Stimulated activated CD4-positive, alpha-beta T cell treated with anti-CD3 and anti-CD28 coated beads, Interleukin-1b, Interleukin-23, amount 100 ng/mL, for 1 hour (primary cell): ENCODE data around the gene SP1.
"Not testable (repeated sequence)": the region's sequence is repeated elsewhere in the genome, so short reads cannot be mapped to it uniquely, and the experiment has no call there.

Experiments used
- DNase-seq, 2 donors: peaks; one replicate each; pipeline ENCODE4 v3.0.0-alpha.2; 2020; ENCODE audit warnings: low read depth in 2 of 2

The SP1 gene

DNA sequence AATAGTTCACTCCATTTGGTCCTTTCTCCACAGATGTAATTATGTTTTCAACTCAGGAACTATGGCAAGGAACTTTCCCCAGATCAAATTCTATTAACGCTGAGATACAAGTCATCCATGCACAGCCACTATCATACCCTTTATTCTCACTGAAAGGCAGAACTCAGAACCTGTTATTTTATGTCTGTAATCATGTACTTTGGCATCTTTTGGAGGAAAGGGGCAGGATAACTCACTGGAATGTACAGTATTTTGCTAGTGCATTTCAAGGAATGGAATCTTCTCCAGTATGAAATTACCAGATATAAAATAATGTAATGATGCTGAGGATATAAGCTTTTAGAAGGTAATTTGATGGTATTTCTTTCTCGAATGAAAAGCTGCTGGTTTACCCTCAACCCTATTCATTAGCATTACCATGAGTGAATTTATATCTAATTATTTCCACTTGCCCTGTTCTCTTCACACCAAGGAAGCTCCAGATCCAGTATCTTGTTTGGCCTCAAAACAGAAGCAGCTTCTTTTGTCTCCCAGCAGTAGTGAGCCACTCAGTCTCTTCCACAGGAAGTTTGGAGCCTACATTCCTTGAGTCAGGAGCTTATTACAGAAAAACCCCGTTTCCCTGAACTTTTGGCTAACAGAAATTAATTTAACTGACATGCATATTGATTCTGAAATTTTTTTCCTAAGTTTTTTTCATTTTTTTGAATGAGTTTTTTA, 33.7 kb downstream of the SP1 start:
- DNase-seq: no peak

DNA sequence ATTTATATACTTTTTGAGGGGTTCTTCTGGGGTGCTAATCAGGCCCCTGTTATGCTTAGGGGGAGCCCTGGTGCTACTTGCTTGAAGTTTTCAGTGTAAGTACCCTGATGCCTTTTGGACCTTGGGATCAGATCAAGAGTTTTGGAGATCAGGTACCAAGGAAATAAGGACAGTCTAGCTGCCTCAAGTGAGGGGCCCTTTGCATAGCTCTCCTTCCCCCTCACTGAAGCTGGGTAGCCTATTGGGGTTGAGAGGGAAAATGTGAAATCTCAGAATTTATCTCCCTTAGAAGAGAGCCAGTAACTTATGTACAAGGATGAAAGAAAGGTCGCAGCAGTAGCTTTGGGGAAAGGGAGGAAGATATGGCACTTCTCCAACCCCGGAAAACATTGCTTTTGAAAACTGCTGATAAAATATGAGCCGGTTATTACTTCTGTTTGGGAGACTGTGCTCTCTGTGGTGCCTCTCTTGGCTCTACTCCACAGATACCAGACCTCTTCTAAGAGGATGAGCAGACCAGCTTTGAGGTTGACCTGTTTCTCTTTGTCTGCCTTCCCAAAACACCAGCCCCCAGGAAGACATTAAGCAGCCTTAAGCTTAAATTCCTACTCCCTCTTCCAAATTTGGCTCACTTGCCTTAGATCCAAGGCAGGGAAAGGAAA, 34.9 kb downstream of the SP1 start:
- DNase-seq: no peak

DNA sequence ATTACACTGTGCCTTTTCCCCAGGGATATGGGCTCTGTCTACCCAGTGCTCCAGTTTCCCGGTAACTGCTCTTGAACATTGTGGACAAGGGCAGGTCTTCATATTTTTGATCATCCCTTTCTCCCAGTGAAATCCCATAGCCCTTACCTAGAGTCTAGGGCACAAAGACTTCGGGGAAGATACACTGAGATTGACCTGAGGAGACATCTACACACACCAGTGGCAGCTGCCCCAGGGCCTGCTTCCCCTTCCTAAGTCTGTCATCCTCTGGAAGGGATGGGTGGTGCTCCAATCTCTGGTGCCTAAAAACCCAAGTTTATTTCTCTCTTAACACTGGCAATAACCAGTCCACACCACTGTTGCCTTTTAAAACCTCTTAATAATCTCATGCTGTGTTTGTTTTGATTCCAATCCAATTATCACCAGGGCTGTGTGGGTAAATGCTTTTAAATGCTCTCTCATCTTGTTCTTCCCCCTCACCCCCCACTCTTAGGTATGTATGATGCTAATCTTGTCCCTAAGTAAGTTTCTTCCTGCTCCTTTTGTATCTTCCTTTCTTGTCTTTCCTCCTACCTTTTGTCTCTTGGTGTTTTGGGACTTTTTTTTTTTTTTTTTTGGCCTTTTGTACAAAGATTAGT, 35.9 kb downstream of the SP1 start:
- not testable (repeated sequence) for DNase-seq

DNA sequence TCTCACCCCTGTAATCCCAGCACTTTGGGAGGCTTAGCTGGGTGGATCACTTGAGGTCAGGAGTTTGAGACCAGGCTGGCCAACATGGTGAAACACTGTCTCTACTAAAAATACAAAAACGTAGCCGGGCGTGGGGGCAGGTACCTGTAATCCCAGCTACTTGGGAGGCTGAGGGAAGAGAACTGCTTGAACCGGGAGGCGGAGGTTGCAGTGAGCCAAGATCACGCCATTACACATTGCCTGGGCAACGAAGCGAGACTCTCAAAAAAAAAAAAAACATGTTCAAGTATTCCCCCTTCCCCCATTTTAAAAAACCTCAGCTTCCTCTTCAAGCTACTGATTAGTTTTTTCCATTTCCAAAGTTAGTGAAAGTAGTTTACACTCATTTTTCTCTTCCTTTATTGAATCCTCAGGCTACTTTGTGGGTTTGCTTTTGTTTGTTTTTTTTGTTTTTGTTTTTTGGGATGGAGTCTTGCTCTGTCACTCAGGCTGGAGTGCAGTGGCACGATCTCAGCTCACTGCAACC, 37.4 kb downstream of the SP1 start:
- not testable (repeated sequence) for DNase-seq

DNA sequence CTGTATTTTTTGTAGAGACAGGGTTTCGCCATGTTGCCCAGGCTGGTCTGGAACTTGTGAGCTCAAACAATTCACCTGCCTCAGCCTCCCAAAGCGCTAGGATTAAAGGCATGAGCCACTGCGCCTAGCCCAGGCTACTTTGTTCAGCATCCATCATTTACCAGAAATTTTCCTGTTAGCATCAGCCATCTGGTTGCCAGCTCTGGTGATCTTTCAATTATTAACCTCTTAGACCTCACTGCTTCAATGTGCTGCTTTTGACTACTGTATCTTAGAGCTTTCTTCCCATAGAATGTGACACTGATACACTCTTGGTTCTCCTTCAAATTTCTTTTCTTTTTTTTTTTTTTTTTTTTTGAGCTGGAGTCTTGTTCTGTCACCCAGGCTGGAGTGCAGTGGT, 38.2 kb downstream of the SP1 start:
- no peak for DNase-seq

DNA sequence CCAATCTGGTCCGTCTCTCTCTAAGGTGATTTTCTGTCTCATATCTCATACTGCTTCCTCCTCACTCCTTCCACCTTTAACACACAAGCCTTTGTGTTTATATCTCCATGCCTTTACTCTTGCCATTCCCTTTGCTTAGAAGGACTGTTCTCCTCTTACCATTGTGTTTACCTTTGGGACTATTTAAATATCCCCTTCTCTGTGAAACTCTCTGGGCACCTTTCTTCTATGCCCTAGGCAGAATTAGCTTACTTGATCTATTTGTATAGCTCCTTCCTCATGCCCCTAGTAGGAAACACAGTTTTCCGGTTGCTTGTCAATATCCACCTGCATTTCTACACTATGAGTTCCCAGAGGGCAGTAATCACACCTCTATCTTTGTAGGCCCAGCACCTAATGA, 39.8 kb downstream of the SP1 start:
- DNase-seq: no peak

DNA sequence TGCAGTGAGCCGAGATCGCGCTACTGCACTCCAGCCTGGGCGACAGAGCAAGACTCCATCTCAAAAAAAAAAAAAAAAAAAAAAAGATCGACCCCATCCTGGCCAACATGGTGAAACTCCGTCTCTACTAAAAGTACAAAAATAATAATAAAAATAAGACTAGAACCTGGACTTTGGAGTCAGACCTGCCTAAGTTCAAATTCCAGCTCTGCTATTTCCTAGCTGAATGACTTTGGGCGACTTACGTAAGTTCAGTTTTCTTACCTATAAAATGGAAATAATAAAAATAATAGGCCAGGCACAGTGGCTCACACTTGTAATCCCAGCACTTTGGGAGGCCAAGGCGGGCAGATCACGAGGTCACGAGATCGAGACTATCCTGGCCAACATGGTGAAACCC, 42.3 kb downstream of the SP1 start:
- not testable (repeated sequence) for DNase-seq

DNA sequence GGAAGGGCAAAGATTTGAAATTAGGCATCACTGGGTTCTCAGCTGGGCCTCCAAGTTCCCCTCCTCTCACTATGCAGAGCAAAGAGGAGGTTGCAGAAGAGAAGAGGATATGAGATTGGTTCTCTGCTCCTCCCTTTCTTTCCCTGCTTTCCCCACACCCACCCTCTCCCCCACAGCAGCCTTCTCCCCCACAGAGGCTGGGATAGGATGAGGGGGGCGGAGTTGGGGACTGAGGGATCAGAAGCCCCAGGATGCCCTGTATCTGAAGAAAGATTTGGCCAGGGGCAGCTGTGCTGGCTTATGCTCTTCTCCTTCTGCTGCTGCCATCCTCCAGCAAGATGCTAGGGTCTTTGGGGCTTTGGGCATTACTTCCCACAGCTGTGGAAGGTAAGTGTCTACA, 43.6 kb downstream of the SP1 start, which contains the start of gene AMHR2:
Gene AMHR2, plus strand, starts transcription at position 259 of the 400 bp plus-strand sequence. Its CDS starts 80 bp downstream, at position 339.
- no peak for DNase-seq

DNA sequence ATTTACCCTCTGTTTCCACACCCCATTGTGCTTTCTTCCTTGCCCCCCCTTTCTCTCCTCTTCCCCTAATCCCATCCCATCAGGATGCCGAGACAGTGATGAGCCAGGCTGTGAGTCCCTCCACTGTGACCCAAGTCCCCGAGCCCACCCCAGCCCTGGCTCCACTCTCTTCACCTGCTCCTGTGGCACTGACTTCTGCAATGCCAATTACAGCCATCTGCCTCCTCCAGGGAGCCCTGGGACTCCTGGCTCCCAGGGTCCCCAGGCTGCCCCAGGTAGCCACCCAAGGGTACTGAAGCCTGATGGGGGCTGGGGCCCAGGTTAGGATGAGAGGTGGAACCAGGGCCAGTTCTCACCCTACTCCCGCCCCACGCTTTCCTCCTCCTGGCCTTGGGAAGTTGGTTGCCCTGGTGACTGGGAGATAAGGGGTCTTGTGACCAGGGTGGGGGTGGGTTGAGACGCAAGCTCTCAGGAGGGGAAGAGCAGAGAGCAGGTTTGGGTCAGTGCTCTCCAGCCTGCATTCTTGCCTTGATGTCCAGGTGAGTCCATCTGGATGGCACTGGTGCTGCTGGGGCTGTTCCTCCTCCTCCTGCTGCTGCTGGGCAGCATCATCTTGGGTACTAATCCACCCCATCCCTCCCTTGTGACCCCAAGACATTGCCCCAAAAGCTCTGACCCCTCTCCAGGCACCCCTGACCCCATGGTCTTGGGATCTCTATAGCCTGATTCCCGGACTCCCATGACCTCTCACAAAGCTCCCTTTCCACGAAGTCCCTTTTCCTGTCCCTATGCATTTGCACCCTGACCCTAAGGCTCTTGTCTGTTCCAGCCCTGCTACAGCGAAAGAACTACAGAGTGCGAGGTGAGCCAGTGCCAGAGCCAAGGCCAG, 44.9 kb downstream of the SP1 start:
- DNase-seq: no peak

DNA sequence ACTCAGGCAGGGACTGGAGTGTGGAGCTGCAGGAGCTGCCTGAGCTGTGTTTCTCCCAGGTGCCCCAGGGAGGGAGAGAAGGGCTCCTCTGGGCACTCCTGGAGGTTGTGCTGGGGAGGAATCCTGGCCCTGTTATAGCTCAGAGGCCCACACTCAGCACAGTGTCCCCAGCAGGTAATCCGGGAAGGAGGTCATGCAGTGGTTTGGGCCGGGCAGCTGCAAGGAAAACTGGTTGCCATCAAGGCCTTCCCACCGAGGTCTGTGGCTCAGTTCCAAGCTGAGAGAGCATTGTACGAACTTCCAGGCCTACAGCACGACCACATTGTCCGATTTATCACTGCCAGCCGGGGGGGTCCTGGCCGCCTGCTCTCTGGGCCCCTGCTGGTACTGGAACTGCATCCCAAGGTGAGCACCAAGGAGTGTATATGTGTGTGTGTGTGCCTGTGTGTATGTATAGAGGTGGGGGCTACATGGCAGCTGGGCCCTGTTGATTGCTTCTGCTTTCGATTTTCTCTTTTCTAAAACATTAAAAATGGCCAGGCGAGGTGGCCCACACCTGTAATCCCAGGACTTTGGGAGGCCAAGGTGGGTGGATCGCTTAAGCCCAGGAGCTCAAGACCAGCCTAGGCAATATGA, 45.7 kb downstream of the SP1 start:
- DNase-seq: no peak

DNA sequence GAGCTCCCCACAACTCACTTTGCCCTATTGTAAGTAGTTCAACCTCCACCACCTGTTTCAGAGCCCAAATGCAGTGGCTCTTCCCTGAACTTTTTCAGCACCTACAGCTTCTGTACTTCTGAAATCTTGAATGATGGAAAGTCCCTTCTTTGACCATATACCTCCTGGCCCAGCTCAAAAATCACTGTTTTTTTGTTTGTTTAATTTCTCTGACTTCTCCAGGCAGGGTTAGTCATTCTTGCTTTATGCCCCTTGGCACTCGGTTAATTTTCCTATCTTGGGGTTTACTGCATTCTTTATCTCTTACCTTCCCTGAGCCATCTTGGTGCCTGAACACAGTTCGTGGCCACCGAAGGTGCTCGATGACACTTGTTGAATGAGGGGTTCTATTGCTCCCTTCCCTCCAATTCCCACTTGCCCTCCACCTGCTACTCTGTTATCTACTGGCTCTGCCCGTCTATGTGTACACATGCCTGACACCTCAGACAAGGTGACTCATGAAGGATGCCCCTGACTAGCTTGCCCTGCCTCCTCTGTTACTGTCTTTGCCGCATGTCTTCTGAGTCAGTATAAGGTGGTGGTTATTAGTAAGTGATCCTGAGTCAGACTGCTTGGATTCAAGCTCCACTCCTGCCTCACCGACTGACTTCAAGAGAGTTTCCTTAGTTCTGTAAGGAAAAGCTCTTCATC, 48.1 kb downstream of the SP1 start:
- no peak for DNase-seq

DNA sequence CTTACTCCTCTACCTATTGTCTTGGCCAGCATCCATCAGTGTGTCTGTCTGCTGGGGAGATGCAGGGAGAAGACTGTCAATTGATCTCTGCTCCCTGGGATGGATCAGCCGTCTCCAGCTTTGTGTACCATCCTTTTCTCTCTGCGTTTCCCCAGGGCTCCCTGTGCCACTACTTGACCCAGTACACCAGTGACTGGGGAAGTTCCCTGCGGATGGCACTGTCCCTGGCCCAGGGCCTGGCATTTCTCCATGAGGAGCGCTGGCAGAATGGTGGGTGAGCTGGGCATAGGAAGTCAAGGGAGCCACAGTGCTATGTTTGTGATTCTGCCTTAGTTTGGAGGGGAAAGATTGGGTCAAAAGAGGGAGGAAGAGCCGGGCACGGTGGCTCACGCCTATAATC, 48.8 kb downstream of the SP1 start:
- DNase-seq: no peak

DNA sequence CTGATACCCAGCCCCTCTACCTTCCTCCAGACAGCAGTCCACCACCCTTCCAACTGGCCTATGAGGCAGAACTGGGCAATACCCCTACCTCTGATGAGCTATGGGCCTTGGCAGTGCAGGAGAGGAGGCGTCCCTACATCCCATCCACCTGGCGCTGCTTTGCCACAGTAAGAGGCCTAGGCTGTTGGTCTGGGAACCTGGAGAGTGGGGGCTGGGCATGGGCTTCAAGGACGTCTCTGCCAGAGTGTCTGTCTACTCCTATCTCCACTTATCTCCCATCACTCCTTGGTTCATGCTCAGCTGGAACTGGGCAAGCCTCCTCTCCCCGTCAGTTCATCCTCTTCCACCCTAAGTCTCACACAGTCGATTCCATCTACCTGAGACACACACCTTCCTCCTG, 50.1 kb downstream of the SP1 start:
- DNase-seq: no peak

DNA sequence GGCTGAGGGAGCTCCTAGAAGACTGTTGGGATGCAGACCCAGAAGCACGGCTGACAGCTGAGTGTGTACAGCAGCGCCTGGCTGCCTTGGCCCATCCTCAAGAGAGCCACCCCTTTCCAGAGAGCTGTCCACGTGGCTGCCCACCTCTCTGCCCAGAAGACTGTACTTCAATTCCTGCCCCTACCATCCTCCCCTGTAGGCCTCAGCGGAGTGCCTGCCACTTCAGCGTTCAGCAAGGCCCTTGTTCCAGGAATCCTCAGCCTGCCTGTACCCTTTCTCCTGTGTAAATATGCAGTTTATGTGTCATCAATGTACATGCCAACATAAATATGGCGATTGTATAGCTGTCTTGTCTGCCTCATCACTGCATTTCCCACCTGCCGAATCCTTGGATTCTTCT, 51.2 kb downstream of the SP1 start:
- no peak for DNase-seq

DNA sequence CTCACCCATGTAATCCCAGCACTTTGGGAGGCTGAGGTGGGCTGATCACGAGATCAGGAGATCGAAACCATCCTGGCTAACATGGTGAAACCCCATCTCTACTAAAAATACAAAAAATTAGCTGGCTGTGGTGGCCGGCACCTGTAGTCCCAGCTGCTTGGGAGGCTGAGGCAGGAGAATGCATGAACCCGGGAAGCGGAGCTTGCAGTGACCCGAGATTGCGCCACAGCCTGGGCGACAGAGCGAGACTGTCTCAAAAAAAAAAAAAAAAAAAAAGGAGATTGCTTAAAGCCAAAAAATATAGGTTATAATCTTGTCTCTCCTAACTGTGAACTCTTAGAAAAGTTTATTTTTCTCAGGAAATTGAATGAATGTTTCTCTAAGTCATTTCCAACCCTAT, 55.4 kb downstream of the SP1 start:
- not testable (repeated sequence) for DNase-seq

DNA sequence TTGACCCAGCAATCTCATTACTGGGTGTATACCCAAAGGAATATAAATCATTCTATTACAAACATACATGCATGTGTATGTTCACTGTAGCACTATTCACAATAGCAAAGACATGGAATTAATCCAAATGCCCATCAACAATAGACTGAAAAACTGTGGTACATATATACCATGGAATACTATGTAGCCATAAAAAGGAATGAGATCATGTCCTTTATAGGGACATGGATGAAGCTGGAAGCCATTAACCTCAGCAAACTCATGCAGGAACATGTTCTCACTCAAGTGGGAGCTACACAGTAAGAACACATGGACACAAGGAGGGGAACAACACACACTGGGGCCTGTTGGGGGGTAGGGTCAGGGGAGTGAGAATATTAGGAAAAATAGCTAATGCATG, 59.6 kb downstream of the SP1 start:
- not testable (repeated sequence) for DNase-seq

DNA sequence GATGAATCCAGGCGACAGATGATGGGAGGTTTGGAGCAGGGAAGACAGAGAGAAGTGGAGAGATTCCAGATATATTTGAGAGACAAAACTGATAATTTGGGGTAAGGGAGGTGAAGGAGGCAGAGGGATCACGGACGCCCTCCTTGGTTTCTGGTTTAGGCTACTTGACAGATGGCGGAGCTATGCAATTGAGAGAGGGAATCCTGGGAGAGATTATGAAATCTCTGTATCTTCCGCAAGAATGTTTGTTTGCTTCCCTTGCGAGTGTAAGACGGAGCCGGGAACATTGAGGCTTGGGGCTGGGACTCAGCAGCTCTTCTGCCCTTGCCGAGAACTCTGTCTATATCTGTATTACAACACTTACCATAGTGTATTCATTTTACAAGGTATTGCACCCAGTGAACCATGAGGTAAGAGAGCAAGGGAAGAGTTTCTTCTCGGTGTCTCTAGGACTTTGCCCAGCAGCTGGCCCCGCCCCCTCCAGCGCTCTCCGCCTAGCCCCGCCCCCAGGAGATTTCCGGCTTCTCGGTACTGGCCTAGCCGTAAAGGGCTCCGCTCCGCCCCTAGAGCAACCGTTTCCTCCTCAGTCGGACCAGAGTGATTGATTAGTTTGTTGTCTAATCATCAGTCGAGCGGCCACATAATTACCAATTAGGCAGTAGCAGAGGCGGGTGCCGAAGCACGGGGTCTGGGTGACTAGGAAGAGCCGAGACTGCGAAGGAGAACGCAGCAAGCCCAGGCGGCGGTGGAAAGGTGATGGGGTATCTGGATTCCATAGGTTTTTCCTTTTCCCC, 61.3 kb downstream of the SP1 start, which contains the start of gene PRR13:
Gene PRR13, plus strand, starts transcription at position 695 of the 794 bp plus-strand sequence. CDS start 981 bp downstream, outside the sequence.
- DNase-seq: peak; percentile 97

DNA sequence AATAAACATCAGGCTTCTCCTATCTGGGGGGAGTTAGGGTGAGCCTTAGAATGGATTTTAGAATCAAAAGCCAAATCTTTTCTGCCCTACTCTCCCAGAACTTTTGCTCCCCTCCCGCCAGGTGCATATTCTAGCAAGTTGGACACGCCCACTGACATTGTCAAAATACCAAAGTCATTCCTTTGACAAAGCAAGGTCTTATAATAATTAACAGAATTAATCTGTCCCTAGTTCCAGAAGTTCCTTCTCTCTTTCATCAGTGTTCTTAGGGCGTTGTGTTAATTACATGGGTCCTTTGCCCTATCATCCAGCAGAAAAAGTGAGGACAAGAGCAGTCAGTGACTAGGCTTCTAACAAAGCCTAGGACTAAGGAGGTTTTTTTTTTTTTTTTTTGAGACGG, 64.0 kb downstream of the SP1 start:
- DNase-seq: no peak

DNA sequence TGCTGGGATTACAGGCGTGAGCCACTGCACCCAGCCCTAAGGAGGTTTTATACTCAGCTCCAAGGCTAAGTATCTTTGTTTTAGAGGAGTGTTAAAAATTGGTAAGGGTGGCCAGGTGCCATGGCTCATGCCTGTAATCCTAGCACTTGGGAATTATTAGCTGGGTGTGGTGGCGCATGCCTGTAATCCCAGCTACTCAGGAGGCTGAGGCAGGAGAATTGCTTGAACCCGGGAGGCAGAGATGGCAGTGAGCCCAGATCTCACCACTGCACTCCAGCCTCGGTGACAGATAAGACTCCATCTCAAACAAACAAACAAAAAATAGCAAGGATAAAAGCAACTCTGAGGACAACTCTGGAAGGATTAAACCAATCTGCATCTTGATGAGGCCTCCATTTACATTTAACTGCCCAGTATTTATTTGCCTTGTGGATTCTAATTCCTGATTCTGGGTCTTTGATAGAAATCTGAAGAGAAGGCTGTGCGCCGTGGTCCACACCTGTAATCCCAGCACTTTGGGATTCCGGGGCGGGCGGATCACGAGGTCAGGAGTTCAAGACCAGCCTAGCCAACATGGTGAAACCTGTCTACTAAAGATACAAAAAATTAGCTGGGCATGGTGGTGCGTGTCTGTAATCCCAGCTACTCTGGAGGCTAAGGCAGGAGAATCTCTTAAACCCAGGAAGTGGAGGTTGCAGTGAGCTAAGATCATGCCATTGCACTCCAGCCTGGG, 64.8 kb downstream of the SP1 start:
- DNase-seq: not testable (repeated sequence)
